ENCODE data around the gene ERICH2.
A peak's percentile ranks its signal among the peaks of the same experiment; 100 is the strongest.

The ERICH2 gene

DNA sequence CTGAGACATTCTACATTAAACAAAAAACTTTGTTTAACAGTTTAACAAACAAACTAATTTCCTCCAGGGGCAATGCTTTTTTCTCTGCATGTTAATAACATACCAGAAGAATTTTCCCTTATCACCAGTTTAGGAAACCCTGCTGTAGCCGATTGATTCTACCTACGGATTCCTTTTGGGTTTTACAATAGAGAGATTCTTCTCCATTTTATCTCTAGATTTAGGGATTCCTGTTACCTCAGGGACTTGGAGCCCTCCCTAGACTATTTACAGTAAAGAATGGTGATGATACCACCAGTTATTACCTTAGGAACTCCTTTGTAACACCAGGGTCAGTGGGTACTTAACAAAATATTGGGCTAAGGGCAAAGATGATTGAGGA is 5.3 kb upstream of the ERICH2 start:
- no peak for FAIRE-seq

DNA sequence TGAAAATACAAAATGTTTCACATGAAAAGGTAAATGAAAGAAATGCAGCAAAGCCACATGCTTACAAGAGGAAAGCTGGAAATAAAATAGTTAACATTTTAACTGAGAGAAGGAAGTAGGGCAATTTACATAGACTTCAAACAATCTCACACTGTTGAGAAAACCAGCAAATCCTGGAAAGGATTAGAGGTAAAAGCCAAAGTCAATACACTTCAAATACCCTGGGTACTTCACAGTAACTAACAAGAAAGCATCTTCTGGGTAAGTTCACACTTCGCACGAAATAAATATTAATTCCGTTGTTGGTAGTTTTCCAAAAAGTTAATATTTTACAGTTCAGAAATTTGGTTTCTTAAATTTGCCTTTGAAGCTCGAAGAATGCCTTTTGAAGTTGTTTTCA is 3.5 kb upstream of the ERICH2 start:
- peak; percentile 24 for FAIRE-seq

DNA sequence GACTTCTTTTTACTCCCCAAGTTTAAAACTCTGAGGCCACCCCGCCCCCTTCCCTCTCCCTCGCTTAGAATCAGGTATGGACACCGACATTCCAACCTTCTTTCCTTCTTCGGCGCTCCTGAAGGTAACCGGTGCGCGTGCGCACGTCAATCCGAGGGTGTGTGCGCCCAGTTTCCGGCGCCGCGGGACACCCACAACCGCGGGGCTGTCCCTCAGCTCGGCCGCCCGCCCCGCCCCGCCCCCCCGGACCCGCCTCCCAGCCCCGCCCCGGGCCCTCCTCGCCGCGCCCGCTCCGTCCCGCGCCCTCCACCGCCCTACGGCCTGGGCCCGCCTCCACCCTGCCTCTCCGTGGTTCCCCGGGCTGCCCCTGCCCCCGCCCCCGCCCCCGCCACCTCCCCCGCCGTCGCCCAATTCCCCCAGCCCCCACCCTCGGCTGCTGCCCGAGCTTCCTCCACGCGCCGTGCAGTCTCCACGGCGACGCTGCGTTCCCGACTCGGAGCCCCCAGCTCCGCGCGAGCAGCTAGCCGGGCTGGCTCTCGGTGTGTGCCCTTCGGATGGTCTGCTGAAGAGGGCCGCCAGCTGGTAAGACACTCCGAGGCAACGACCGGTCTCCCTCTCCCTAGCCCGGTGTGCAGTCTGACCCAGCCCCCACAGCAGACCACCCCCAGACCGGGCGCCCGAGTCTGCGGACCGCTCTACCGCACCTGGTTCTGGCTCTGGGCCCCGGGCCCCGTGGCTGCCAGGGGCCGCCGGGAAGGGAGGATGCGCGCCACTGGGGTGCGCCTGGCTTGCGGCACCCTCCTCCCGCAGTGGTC is 635 bp downstream of the ERICH2 start:
- FAIRE-seq, result no peak

DNA sequence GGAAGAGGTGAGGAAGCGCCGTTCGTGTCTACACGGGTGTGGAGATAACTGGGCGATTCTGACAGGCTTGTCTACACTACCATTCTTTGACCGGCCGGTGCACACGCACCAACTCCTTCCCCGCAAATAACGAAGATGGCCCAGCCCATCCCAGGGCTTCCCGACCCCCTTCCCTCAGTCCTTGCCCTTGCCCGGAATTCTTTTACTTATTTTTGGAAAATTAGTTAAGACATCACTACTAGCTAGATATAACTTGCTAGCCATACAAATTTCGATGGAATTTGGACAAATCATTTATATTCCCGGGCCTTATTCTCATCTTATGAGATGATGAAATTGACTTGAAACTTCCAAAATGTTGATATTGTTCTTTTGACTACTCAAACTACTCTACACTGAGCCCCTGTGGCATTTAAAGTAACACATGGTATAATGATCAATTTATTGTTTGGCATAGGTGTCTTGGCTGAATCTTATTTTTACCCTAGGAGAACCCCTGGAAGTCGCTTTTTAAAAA is 1.3 kb downstream of the ERICH2 start:
- FAIRE-seq, result no peak

DNA sequence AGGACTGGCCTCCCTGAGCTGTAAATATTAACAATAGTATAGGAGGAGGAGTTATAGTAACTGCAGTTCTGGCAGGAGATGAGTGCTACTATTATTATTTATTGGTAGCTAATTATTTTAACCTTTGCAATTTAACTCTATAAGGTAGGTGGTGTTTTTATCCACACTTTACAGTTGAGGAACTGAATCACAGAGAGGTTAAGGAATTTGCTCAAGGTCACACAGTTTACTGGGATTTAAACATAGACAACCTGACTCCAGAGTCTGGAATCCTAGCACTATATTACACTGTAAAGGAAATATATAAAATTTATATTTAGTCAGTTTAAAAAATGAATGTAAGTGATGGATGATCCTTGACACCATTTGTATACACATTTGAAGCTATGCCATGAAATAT is 2.1 kb downstream of the ERICH2 start:
- no peak for FAIRE-seq

DNA sequence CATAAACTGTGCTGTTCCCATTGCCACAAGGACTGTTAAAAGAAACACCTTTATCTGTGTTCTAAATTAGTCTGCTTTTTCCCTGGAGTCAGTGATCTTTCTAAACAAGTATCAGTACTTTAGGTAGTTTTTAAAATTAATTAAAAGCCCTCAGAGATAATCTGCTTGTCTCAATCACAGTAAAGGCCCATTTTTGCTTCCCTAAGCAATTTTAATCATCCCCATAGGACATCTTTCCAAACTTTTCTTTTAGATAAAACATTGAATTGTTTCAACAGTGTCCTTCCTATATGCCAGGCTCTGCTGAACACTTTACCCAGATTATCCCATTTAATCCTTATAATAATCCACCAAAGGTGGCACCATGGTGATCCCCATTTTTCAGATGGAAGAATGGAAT is 3.9 kb downstream of the ERICH2 start:
- FAIRE-seq, result no peak

DNA sequence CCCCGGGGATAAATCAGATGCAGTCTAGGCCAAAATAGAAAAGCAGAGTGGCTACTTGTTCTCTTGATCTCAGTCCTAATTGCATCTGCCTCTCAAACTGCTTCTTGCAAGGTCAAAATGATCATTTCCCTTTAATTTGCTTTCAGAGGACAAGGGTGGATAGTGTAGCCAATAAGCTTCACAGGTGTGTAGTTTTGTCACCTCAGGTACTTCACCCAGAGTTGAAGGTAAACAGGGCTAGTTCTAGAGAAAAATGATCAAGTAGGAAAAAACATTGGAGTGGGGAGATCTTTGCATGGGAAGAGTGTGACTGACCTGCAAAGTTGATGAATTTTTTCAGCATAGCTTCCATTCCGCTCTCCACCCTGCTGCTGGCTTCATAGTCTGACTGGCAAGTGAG is 8.7 kb downstream of the ERICH2 start:
- FAIRE-seq, result no peak

DNA sequence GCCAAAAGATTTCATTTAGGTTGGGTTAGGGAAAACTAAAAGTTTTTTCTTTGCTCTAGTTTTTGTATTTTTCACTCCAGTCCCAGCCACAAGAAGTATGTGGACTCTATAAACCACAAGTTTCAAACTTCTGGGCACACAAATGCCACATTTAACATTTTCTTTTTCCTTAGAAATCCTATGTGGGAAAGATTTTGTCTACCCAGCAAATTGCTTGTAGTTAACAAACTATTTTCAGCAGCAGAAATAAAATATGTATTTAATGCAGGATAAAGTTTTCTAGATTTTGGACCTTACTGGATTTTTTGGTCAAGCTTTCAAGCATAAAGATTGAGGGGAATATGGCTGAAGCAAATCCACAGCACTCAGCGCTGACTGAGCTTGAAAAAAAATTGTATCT is 9.1 kb downstream of the ERICH2 start:
- FAIRE-seq, result no peak

DNA sequence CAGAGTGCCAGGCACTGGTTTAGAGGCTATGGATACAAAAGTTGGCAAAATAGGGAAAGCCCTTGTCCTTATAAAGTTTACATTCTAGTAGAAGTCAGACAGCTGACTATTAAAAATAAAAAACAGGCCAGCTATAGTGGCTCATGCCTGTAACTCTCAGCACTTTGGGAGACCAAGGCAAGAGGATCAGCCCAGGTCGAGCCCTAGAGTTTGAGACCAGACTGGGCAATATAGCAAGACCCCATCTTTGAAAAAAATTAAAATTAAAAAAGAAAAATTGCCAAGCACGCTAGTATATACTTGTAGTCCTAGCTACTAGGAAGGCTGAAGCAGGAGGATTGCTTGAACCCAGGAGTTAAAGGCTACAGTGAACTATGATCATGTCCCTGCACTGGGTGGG is 12.5 kb downstream of the ERICH2 start:
- FAIRE-seq, result no peak

DNA sequence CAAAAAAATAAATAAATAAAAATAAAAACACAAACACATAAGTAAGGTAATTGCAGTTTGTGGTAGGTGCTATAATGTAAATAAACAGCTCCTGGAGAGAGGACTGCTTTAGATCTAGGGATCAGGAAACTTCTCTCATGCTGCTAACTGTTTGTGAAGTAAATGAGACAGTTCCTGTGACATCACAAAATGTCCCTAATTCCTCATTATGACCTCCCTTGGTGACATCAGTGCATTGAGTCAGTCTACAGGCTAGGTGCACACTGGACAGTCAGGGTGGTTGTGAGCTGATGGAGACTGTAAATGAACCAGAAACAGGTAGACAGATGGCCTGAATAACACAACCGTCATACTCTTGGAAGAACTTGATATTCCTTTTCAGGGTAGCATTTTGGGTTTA is 13.4 kb downstream of the ERICH2 start:
- FAIRE-seq, result no peak

DNA sequence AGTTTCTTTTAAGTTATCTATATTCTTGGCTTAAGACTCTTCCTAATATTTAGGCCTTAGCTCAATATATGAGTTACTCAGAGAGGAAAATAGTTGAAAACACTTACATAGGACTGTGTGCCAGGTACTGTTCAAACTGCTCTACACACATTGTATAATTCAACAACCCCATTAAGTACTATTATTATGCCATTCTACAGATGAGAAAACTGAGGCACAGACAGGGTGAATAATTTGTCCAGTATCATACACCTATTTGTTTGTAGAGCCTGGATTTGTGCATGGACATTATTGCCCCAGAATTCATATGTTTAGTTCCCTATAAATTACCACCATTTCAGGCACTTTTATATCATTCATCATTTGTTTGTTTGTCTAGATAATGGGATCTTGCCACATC is 28.8 kb downstream of the ERICH2 start:
- no peak for FAIRE-seq

DNA sequence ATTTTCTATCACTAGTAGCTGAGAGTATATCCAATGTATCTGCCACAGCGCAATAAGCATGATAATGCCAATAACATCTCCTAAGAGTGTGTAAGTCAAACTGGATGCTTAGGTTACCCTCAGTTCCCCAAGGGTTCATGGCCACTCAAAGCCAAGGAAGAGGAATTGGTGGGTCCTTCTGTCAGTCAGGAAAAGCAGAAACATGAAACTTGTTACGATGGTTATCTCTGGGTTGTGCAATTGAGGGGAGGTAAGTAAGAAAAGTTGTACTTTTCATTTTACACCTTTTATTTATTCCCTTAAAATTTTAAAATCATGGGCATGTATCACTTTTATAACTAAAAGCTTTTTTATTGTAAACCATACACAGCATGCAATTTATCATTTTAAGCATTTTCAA is 36.4 kb downstream of the ERICH2 start:
- FAIRE-seq, result no peak

DNA sequence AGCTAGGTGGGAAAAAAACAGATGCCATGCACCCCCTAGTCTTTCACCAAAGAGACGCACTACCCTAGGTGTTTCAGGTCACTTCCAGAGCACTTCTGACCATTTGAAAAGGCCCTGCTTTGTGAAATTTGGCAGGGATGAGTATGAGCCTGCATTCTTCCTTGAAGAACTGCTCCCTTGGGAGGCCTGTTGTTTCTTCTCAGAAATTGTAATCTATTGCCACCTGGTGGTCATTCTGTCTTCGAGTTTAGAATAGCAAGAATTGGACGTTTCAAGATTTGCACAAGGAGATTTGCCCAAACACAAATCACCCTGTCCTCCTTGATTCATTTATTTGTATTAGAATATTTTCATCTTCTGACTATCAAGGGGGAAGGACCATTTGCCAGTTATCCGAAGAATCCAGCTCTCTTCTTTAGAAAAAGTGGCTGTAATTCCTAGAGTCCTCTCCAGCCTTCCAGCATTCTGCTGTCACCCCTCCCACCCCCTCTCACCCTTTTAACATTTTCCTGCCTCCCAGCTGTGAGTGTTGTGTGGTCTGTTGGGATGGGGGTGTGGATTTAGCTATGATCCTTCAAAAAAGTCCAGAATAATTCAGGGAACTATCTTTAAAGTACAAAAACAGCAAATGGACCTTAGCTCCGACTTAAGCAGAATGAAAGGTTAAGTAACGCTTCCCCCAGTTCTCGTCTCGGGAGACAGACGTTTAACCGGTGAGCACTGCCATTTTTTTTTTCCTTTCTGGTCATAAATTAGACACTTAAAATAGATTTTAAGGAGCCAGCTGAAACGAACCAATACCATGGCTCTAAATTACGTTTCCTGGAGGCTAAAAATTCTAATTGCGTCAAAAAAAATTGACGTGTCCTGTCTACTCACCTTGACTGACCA is 42.8 kb downstream of the ERICH2 start:
- FAIRE-seq, result no peak

DNA sequence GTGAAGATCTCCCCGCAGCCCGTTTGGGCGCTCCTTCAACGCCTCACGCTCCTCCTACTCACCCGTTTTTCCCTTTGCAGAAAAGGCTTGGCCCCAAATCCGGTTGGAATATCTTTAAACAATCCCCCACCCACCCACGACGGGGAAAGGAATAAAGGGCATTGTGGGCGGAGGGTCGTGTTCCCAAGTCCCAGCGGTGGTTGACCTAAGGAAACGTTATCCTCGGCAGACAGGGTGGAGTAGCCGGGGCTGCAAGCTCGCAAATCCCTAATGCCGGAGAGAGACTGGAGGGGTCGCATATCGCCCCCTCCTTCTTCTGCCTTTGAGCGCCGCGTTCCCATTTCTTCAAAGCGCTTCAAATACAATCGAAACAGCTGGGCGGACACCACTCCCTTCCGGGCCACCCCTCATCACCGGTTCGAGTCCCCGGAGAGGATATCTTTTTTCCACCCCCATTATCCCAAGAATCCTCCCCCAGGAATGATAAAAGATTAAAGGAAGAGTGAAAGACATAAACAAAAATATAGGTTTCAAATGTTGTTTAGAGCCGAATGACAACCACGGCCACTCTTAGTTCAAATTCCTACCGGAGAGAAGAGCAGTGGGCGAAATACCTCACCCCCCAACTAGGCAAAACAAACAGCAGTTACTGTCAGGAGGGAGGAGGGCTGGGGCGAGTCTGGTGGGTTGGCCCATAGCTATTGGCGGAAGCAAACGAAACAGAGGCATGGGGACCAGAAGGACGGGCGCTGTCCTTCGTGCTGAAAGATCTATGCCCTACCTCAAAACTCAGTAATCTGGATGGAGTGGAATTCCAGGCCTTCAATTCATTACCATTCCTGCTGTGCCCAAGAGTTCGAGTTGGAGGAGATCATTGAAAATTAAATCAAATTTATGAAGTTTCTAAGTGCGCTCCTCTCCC is 43.7 kb downstream of the ERICH2 start:
- no peak for FAIRE-seq

DNA sequence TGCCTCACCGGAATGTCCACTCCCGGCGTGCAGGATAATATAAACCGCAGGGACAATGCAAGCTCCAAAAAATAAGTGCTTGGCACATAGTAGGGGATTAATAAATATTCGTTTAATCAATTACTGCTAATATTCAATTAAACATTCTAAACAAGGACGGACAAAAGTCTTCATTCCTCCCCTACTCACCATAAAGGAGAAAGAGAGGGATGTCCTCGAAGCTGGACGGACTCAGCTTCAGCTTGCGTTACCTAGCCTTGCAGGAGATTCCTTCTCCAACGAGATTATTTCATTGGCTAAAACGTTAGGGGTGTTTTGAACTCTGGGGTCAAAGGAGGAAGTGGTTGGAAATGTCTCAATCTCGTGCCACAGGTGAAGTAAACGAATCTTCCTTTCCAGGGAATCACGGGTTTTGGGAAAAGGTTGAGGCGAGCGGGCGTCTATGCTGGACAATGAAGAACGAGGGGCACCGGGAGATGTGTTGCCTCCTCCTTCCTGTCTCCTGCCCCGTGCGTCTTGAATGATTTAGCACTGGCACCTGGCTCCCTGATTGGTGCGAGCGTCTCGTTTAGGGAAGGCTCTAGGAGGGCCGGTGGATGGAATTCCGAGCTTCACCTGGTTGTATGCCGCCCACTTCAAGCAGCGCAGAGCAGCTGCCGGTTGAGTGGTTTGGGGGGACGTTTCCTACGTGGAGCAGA is 44.5 kb downstream of the ERICH2 start:
- no peak for FAIRE-seq

DNA sequence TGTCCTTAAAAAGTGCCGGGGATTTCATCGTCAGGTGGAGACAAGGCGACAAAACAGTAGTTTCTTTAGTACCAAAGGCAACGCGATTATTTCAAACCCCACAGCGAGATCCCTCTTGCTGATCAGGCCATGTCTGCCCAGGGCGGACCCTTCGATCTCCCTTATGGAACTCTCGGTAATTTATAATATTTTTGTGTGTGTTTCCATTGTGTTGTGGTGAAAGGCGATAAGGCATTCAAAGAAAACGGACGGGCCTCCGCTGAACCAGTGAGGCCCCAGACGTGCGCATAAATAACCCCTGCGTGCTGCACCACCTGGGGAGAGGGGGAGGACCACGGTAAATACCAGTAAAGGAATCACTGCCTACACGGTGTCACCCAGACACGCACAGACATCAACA is 45.1 kb downstream of the ERICH2 start:
- FAIRE-seq, result no peak

DNA sequence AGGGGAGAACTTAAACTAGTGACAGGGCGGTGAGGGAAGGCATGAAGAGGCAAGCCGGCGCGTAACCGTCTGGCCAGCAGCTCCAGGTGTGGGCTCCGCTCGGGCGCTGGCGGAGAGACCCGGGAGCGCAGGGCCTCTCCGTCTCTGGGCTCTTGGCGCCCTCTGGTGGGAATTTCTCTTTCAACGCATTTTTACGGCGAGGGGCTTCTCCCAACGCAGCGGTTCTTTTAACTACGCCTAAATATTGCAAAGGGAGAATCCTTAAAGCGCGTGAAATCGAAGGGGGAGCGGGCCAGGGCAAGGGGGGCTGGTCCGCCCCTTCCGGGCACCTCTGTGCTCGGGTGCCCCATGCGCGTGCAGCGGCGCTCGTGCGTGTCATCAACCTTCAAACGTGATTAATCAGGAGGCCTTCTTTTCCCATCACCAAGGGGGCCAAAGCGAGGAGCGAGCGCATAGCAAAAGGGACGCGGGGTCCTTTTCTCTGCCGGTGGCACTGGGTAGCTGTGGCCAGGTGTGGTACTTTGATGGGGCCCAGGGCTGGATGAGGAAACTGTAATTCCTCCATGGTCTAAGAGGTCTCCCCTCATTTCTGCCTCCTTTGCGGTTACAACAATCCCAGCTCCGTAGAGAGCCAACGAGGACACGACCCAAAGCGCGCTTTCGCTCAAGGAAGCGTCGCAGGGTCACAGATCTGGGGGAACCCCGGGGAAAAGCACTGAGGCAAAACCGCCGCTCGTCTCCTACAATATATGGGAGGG is 45.7 kb downstream of the ERICH2 start:
- FAIRE-seq, result no peak

DNA sequence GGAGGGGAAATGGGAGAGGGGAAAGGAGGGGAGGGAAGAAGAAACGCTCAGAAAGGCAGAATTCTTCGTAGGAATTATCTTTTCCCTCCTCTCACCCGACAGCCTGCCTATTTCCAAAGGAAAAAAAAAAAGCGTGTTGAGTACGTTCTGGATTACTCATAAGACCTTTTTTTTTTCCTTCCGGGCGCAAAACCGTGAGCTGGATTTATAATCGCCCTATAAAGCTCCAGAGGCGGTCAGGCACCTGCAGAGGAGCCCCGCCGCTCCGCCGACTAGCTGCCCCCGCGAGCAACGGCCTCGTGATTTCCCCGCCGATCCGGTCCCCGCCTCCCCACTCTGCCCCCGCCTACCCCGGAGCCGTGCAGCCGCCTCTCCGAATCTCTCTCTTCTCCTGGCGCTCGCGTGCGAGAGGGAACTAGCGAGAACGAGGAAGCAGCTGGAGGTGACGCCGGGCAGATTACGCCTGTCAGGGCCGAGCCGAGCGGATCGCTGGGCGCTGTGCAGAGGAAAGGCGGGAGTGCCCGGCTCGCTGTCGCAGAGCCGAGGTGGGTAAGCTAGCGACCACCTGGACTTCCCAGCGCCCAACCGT is 46.4 kb downstream of the ERICH2 start, which contains the start of gene GAD1:
TSS of gene GAD1 (plus strand) at position 384 of the 589 bp plus-strand sequence. CDS start 1,705 bp downstream, outside the sequence.
- no peak for FAIRE-seq

DNA sequence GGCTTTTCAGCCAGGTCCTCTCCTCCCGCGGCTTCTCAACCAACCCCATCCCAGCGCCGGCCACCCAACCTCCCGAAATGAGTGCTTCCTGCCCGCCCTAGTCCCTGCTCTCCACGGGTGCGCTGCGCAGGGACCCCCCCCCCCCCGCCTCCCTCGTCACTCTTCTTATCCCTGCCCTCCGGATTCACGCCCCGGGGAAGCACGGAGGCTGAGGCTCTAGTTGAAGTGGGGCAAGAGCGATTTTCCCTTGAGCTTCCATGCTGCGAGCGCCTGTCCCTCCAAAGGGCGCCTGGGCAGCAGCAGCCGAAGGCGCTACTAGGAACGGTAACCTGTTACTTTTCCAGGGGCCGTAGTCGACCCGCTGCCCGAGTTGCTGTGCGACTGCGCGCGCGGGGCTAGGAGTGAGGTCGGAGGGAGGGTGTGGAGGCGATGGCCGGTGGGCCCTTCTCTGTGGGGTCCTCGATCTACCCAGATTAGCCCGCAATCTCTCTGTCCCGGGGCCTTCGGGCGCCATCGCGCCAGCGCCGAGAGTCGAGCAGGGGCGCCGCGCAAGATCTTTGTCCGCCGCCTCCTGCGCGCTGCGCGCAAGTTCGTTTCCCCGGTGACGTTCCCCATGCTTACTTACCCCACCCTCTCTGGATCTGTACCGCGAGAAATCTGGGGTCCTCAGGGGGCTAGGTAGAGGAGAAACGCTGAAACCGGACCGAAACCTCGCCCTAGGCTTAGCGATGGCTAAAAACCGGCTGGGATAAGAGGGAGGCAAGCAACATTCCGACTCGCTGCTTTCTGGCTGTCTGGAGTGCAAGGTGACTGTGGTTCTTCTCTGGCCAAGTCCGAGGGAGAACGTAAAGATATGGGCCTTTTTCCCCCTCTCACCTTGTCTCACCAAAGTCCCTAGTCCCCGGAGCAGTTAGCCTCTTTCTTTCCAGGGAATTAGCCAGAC is 47.2 kb downstream of the ERICH2 start:
- FAIRE-seq, result no peak

Data from colon (tissue), 2 donors.